IPS-18a (cell line): Measurements from ENCODE around the gene DPAGT1.
"Not testable (repeated sequence)": the region's sequence is repeated elsewhere in the genome, so short reads cannot be mapped to it uniquely, and the experiment has no call there.

Source experiments
- H3K27ac ChIP-seq: one replicate; pipeline ENCODE4 v1.5.1; 2013; ENCODE audit warnings: low read length
- H3K27me3 ChIP-seq: one replicate; pipeline ENCODE4 v1.6.1; 2013; ENCODE audit warnings: mild to moderate bottlenecking, low read length; ENCODE audit not compliant: control insufficient read depth, insufficient read depth
- H3K36me3 ChIP-seq: one replicate; pipeline ENCODE4 v1.6.1; 2013; ENCODE audit warnings: low read depth, low read length; ENCODE audit not compliant: control insufficient read depth
- H3K4me1 ChIP-seq: one replicate; pipeline ENCODE4 v1.6.1; 2013; ENCODE audit warnings: low read depth, low read length; ENCODE audit not compliant: control insufficient read depth
- H3K4me3 ChIP-seq: one replicate; pipeline ENCODE4 v1.5.1; 2013; ENCODE audit warnings: low read length
- H3K9ac ChIP-seq: one replicate; pipeline ENCODE4 v1.6.1; 2013; ENCODE audit warnings: mild to moderate bottlenecking, low read length, moderate library complexity
- H3K9me3 ChIP-seq: one replicate; pipeline ENCODE4 v1.6.1; 2013; ENCODE audit warnings: low read depth, low read length; ENCODE audit not compliant: control insufficient read depth

Gene DPAGT1

DNA sequence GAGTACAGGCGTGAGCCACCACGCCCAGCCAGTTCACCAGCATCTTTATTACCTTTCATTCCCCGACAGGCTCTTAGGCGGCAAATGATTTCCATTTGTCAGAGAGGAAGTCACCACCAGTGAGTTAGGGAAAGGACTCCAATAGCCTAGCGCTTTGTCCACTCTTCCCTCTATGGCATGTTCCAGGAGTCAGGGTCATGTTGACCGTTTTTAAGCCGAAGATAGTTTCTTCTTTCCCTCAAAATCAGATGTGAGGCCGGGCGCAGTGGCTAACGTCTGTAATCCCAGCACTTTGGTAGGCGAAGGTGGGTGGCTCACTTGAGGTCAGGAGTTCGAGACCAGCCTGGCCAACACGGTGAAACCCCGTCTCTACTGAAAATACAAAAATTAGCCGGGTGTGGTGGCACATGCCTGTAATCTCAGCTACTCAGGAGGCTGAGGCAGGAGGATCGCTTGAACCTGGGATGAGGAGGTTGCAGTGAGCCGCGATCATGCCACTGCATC, 1.6 kb upstream of the DPAGT1 start:
- peak overlapping the region; percentile 93 for H3K9ac ChIP-seq

DNA sequence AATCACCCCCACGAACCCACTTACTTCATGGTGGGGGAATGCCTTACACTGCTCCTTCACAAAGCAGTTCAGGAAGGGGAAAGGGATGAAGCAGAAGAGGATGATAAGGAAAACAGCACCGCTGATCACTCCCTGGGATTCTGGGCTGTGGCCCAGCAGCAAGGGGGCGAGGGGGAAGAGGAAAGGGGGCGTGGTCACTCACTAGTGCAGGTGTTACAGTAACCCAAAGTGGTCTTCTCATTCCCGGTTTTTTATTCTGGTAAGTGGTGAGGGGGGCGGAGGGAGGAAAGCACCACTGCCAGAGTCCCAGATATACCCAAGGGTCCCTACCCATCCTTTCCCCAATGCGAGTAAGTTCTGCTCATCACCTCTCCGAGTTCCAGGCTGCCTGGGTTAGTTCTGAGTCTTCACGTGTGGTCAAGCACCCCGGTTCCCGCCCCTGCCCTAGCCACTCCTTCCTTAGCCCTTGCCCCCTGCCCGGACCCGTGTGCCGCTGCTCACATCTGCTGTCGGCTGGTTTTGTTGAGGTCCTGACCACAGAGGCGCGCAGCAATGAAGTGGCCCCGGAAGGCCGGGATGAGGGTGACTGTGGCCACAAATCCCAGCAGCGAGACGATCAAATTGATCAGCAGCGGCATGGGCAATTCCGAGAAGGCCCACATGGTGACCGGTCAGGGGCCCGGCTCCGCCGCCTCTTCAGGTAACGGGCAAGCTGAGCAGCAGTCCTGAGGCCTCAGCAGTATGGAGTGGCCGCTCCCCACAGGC, 477 bp downstream of the DPAGT1 start:
- Histone ChIP-seq H3K9me3 (no peaks in the 10 kb centered on the region), H3K36me3 (peaks cover 18% of the 10 kb centered on the region), H3K4me1 (peaks cover 10% of the 10 kb centered on the region), H3K27ac (peak overlapping the region; percentile 100), H3K4me3 (peak overlapping the region; percentile 81), H3K27me3 (no peaks in the 10 kb centered on the region), H3K9ac (peak overlapping the region; percentile 93)

More for the DNA sequence above, 1.6 kb upstream of the DPAGT1 start:
- Histone ChIP-seq H3K4me3 (peak overlapping the region; percentile 81), H3K4me1 (peaks cover 20% of the 10 kb centered on the region)
- H3K9me3 ChIP-seq, H3K27me3 ChIP-seq, H3K27ac ChIP-seq, H3K36me3 ChIP-seq: not testable (repeated sequence)

DNA sequence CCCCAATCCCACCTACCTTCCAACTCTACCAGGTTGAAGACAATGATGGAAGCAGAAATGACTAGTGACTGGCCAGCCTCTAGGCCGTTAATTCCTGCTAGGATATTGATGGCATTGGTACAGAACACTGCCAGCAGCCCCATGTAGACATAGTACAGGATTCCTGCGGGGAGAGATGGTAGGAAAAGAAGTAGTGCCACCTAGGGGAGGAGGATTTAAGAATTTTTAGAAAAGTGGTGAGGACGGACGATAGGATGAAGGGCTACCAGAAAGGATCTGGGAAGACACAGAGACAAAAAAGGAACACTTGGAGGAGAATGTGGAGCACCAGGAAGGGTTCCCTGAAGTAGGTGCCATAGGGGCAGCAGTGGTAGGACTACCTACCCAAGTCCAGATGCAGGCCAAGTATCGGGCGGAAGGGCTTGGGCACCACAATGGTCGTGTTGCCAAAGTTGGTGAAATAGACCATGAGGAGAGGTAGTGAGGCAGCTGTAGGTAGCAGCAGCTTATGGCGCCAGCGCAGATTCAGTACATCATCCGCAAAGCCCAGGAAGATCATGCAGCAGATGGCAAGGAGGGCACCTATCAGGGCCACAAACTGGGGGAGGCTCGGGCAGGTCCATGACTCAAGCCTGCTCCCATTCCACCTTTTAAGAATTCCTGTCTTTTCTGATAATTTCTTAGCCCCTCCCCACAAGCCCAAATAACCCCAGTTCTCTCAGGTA, 1.2 kb downstream of the DPAGT1 start:
- no peaks in the 10 kb centered on the region for H3K9me3 ChIP-seq

DNA sequence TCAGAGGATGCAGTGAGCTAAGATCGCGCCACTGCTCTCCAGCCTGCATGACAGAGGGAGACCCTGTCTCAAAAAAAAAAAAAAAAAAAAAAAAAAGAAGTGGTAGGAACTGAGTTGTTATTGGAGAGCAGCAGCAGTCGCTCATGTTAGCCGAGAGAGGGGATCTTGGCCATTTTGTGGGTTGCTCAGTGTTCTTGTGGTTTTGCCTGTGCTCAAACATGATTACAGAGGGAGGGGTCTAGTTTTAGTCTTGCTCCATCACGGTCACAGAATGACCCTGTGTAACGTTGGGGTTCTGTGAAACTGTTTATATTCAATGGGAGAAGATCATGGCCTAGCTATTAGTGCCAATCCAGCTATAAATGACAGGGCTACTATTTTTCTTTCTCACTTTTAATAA, 1.9 kb downstream of the DPAGT1 start:
- Histone ChIP-seq H3K36me3 (peaks cover 18% of the 10 kb centered on the region), H3K4me1 (peaks cover 14% of the 10 kb centered on the region), H3K9ac (no peak overlapping the region), H3K9me3 (no peaks in the 10 kb centered on the region), H3K4me3 (no peak overlapping the region), H3K27me3 (no peaks in the 10 kb centered on the region), H3K27ac (no peak overlapping the region)

More for the DNA sequence above, 1.2 kb downstream of the DPAGT1 start:
- no peaks in the 10 kb centered on the region for H3K27me3 ChIP-seq
- H3K36me3 ChIP-seq: peaks cover 18% of the 10 kb centered on the region
- H3K4me1 ChIP-seq: peaks cover 14% of the 10 kb centered on the region
- H3K4me3 ChIP-seq: peak overlapping the region; percentile 81
- H3K27ac ChIP-seq: no peak overlapping the region
- peak overlapping the region; percentile 93 for H3K9ac ChIP-seq

DNA sequence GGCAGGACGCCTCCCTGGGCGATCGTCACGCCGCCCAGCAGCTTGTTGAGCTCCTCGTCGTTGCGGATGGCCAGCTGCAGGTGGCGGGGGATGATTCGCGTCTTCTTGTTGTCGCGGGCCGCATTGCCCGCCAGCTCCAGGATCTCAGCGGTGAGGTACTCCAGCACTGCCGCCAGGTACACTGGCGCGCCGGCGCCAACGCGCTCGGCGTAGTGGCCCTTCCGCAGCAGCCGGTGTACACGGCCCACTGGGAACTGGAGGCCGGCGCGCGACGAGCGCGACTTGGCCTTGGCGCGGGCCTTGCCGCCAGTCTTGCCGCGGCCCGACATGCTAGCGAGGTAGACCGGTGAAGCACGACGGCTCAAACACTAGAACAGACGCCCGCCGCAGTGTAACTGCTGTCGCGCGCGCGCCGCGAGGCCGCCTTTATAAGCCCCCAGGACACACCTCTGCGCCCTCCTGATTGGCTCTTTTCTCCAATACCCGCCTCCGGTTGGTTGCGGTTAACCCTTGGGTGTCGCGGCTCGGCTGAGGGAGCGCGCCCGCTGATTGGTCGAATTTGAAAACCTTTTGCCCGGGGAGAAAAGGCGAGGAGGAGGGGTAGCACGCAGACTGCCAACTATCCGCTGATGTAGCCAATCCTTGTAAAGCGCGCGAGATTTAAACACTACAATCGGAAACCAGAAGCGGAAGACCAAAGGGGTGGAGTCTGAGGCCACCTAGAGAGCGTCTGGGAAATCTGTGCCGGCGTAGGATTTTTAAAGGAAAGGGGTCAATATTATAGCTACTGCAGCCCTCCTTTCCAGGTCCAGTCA, 6.4 kb downstream of the DPAGT1 start:
- peak overlapping the region; percentile 81 for H3K27ac ChIP-seq
- H3K9ac ChIP-seq: peak overlapping the region; percentile 97
- no peaks in the 10 kb centered on the region for H3K9me3 ChIP-seq
- peak overlapping the region; percentile 92 for H3K4me3 ChIP-seq
- peaks cover 21% of the 10 kb centered on the region for H3K4me1 ChIP-seq
- no peaks in the 10 kb centered on the region for H3K27me3 ChIP-seq
- peaks cover 46% of the 10 kb centered on the region for H3K36me3 ChIP-seq

DNA sequence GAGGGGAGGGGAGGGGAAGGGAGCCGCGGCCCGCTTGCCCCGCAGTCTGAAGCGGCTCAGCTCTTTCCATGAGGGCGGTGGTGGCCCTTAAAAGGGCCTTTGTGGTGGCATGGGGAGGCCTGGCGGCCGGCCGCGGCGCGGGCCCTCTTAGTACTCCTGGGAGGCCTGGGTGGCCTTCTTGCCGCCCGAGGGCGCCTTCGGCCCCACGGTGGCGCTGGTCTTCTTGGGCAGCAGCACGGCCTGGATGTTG, 6.9 kb downstream of the DPAGT1 start:
- Histone ChIP-seq H3K27me3 (no peaks in the 10 kb centered on the region), H3K9me3 (no peaks in the 10 kb centered on the region), H3K4me3 (peak overlapping the region; percentile 92), H3K36me3 (peaks cover 49% of the 10 kb centered on the region), H3K9ac (peak overlapping the region; percentile 97), H3K4me1 (peaks cover 17% of the 10 kb centered on the region), H3K27ac (peak overlapping the region; percentile 81)

DNA sequence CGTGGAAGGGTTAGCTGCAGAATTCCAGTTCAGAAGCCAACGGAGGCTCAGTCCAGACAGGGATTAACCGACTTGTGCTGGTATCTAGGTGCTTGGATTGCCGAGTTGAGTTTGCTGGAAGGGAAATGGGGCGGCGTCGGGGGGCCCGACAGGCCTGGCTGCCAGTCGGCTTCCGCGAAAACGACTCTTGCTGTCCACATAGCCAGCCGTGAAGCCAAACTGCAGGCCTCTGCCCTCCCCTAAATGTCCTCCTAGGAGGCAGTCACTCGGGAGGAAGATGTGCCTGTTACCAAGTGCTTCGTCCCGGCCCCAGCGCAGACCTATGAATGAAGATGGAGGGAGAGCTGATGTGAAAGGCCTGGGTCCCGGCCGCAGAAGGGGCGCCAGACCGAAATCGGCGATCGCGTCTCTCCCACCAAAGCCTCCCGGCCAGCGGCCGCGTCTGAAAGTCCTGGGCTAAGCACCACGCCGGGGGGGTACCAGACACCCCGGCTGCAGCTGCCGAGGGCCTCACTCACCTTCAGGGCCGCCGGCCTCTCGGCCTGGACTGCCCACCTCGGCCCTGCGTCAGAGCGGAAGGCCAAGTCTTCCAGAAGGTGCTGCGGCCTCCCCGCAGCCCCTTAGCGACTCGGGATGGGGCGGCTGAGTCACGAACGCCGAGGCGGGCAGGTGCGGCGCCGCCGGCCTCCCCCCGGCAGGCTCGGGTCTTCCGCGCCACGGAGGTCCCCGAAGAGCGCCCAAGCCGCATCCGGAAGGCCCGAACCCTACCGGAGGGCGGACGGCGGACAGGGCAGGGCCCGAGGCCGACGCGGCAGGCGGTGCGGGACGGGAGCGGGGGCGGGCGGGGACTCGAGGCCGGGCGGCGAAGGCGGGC, 7.5 kb downstream of the DPAGT1 start:
- peak overlapping the region; percentile 92 for H3K4me3 ChIP-seq
- H3K27ac ChIP-seq: no peak overlapping the region
- H3K27me3 ChIP-seq: no peaks in the 10 kb centered on the region
- peaks cover 17% of the 10 kb centered on the region for H3K4me1 ChIP-seq
- H3K9ac ChIP-seq: peak overlapping the region; percentile 97
- no peaks in the 10 kb centered on the region for H3K9me3 ChIP-seq
- H3K36me3 ChIP-seq: peaks cover 49% of the 10 kb centered on the region

DNA sequence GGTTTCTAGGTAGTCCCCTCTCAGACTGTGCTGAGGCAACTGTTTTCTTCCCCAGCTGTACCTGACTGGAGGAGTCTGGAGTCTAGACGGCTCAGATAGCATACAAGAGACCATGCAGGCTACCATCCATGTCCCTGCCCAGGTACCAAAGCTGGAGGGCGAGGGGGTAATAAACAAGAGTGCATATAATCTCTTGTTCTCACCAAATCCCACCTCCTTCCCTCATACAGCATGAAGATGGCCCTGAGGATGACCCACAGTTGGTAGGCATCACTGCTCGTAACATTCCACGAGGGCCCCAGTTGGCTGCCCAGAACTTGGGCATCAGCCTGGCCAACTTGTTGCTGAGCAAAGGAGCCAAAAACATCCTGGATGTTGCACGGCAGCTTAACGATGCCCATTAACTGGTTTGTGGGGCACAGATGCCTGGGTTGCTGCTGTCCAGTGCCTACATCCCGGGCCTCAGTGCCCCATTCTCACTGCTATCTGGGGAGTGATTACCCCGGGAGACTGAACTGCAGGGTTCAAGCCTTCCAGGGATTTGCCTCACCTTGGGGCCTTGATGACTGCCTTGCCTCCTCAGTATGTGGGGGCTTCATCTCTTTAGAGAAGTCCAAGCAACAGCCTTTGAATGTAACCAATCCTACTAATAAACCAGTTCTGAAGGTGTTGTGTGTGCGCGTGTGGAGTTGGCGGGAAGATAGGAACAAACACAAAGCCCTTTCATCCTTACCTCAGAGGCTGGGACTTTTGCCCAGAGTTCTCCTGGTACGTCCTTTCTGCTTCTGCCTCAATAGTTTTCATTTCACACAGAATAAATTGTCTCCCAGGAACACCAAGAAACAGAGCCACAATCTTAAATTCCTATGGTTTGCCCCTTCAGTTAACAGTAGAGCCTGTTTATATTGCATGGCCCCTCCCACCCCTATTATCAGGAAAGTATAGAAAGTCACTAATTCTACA, 8.5 kb downstream of the DPAGT1 start:
- no peak overlapping the region for H3K27ac ChIP-seq
- peak overlapping the region; percentile 92 for H3K4me3 ChIP-seq
- H3K27me3 ChIP-seq: no peaks in the 10 kb centered on the region
- peaks cover 43% of the 10 kb centered on the region for H3K36me3 ChIP-seq
- H3K9me3 ChIP-seq: no peaks in the 10 kb centered on the region
- peak overlapping the region; percentile 97 for H3K9ac ChIP-seq
- H3K4me1 ChIP-seq: peaks cover 17% of the 10 kb centered on the region

DNA sequence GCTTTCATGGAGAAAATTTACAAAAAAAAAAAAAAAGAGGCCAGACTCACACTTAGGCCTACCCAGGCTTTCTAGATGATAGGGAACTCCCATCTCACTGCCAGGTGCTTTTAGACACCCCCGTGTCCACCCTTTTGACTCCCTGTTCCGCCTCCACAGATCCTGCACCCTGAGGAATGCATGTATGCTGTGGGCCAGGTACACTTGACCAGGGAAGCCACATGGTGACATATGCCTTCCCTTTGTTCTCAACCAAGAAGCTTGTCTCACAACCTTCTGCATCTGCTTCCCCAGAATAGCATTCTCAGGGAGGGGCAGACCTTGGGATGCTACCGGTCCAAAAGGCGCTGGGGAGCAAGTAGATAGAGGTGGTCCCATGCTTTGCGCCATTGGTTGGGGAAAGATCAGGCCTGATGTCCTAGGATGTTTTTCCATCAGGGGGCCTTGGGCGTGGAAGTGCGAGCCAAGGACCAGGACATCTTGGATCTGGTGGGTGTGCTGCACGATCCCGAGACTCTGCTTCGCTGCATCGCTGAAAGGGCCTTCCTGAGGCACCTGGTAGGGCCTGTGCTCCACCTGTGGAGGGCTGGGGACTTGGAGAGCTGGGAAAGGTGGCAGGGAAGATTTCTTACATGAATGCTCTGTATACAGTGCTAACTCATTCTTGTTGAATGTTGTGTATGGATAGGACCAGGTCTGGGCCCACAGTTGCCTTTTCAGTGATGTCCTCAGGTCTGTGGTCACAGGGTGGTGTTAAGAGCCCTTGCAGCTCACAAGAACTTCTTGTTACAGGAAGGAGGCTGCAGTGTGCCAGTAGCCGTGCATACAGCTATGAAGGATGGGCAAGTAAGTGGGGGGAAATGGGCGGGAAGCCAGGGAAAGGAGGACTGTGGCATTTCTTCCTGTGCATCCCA, 9.4 kb downstream of the DPAGT1 start:
- H3K4me3 ChIP-seq: peak overlapping the region; percentile 92
- no peaks in the 10 kb centered on the region for H3K27me3 ChIP-seq
- H3K36me3 ChIP-seq: peaks cover 34% of the 10 kb centered on the region
- peak overlapping the region; percentile 97 for H3K9ac ChIP-seq
- no peak overlapping the region for H3K27ac ChIP-seq
- H3K4me1 ChIP-seq: peaks cover 17% of the 10 kb centered on the region
- no peaks in the 10 kb centered on the region for H3K9me3 ChIP-seq
